Neural progenitor cell (in vitro differentiated cells): ENCODE data around the gene RXFP1. TPM values are rescaled to one million over a fixed set of nuclear protein-coding genes. Genes with fewer than 3 reads are reported as not detected.

Source experiments
- DNase-seq: peaks from one replicate; pipeline ENCODE4 v3.0.0-alpha.2; 2016; ENCODE audit warnings: low spot score
- H2AFZ ChIP-seq: fragments of 200-600 bp; sonication (generic); replicated peaks from 2 replicates; pipeline ENCODE4 v1.6.1; 2016; ENCODE audit warnings: antibody characterized with exemption
- H3F3A ChIP-seq: fragments of 200-600 bp; sonication (generic); 2 replicates; pipeline ENCODE4 v1.6.1; 2016; ENCODE audit warnings: antibody characterized with exemption, low read depth
- H3K27ac ChIP-seq: fragments of 200-600 bp; sonication (generic); 2 replicates; pipeline ENCODE4 v1.5.1; 2016; ENCODE audit warnings: mild to moderate bottlenecking
- H3K27me3 ChIP-seq: fragments of 200-600 bp; sonication (generic); 2 replicates; pipeline ENCODE4 v1.6.1; 2016; ENCODE audit warnings: mild to moderate bottlenecking, moderate library complexity
- H3K36me3 ChIP-seq: fragments of 200-600 bp; sonication (generic); 2 replicates; pipeline ENCODE4 v1.5.1; 2016
- H3K4me1 ChIP-seq: fragments of 200-600 bp; sonication (generic); 2 replicates; pipeline ENCODE4 v1.6.1; 2016; ENCODE audit warnings: mixed run types
- H3K4me2 ChIP-seq: fragments of 200-600 bp; sonication (generic); 2 replicates; pipeline ENCODE4 v1.6.1; 2016
- H3K4me3 ChIP-seq: fragments of 200-600 bp; sonication (generic); 2 replicates; pipeline ENCODE4 v1.5.1; 2016
- H3K79me2 ChIP-seq: fragments of 200-600 bp; sonication (generic); 2 replicates; pipeline ENCODE4 v1.6.1; 2016; ENCODE audit warnings: low read depth
- H3K9ac ChIP-seq: fragments of 200-600 bp; sonication (generic); 2 replicates; pipeline ENCODE4 v1.6.1; 2016
- H3K9me3 ChIP-seq: fragments of 200-600 bp; sonication (generic); 2 replicates; pipeline ENCODE4 v1.5.1; 2016; ENCODE audit warnings: low read depth
- H4K20me1 ChIP-seq: fragments of 200-600 bp; sonication (generic); 2 replicates; pipeline ENCODE4 v1.6.1; 2016; ENCODE audit warnings: low read depth
- H3K27ac Mint-ChIP-seq: 3 replicates; pipeline ENCODE4 v1.8.0; 2021; ENCODE audit warnings: mixed read lengths
- H3K27me3 Mint-ChIP-seq: 2 replicates; pipeline ENCODE4 v1.8.0; 2022; ENCODE audit warnings: low read depth, mild to moderate bottlenecking, inconsistent platforms, moderate library complexity, mixed read lengths; ENCODE audit not compliant: insufficient read depth
- H3K36me3 Mint-ChIP-seq: 3 replicates; pipeline ENCODE4 v1.8.0; 2021; ENCODE audit warnings: mixed read lengths
- H3K4me1 Mint-ChIP-seq: 3 replicates; pipeline ENCODE4 v1.8.0; 2021; ENCODE audit warnings: mixed read lengths
- H3K4me3 Mint-ChIP-seq: 3 replicates; pipeline ENCODE4 v1.8.0; 2021; ENCODE audit warnings: mild to moderate bottlenecking, moderate library complexity, mixed read lengths
- H3K9me3 Mint-ChIP-seq: 3 replicates; pipeline ENCODE4 v1.8.0; 2020; ENCODE audit warnings: mixed read lengths
- EZH2 ChIP-seq: fragments of 200-600 bp; sonication (generic); IDR thresholded peaks from 2 replicates; pipeline ENCODE4 v1.6.1; 2017; ENCODE audit warnings: antibody characterized with exemption, mild to moderate bottlenecking, moderate library complexity
- EZH2phosphoT487 ChIP-seq: fragments of 200-600 bp; sonication (generic); IDR thresholded peaks from 2 replicates; pipeline ENCODE4 v1.6.1; 2017; ENCODE audit warnings: antibody characterized with exemption
- total RNA-seq: library from RNA; depleted of rRNA; stranded (reverse); fragments of >200 nt; gene quantifications from 2 replicates; pipeline ENCODE4 v1.2.3, GENCODE V29; 2015; ENCODE audit warnings: low replicate concordance
- TF ChIP-seq, protein P1 (sequence below): fragments of 200-600 bp; sonication (generic); IDR thresholded peaks from 2 replicates; pipeline ENCODE4 v1.5.1; 2017; ENCODE audit warnings: antibody characterized with exemption, mild to moderate bottlenecking

RXFP1 gene
- total RNA-seq = not detected in 2 replicates

DNA sequence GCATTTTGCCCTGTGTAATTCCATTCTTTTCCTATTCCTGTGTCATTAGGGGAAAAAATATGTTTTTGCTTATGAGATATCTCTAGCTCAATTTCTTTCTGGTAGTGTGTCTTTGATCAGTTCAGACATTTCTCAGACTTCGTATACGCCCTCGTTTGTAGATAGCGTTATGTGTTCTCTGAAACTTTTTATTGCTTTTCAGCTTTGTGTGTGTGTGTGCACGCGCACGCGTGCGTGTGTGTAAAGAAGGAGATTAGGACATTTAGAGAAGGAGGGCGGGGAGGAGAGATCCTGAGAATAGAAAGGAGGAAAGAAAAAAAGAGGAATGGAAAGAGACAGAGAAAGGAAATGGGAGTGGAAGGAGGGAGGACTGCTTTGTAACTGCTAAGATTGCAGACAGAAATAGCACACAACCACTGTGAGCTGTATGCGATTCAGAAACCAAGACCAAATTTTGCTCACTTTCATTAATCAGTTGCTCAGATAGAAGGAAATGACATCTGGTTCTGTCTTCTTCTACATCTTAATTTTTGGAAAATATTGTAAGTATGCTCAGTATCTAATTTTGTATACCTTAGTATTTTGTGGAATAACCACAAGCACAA lies at the start of gene RXFP1:
Gene RXFP1, plus strand, starts transcription at position 399 of the 605 bp plus-strand sequence. Its CDS starts 95 bp downstream, at position 494.
- H3K27ac ChIP-seq = no peak within 1 kb of the TSS
- H3K27me3 ChIP-seq = no peaks in the 10 kb centered on the region
- no peaks in the 10 kb centered on the region for H3F3A ChIP-seq
- H3K27ac Mint-ChIP-seq = no peak within 1 kb of the TSS
- H3K27me3 Mint-ChIP-seq = no peaks in the 10 kb centered on the region
- H2AFZ ChIP-seq = peak within 1 kb of the TSS; percentile 54
- DNase-seq = no peak
- H3K4me2 ChIP-seq = no peak within 1 kb of the TSS
- H3K4me3 Mint-ChIP-seq = no peak within 1 kb of the TSS
- no peak within 1 kb of the TSS for H3K9ac ChIP-seq
- no peaks in the 10 kb centered on the region for H3K9me3 ChIP-seq
- H4K20me1 ChIP-seq = no peaks in the 10 kb centered on the region
- H3K36me3 Mint-ChIP-seq = no peaks in the 10 kb centered on the region
- peaks cover 3% of the 10 kb centered on the region for H3K4me1 Mint-ChIP-seq
- H3K4me3 ChIP-seq = no peak within 1 kb of the TSS
- no peaks in the 10 kb centered on the region for H3K9me3 Mint-ChIP-seq
- no peaks in the 10 kb centered on the region for H3K36me3 ChIP-seq
- TF ChIP-seq EZH2phosphoT487 (no peak), EZH2 (no peak)
- TF ChIP-seq, protein P1, sequence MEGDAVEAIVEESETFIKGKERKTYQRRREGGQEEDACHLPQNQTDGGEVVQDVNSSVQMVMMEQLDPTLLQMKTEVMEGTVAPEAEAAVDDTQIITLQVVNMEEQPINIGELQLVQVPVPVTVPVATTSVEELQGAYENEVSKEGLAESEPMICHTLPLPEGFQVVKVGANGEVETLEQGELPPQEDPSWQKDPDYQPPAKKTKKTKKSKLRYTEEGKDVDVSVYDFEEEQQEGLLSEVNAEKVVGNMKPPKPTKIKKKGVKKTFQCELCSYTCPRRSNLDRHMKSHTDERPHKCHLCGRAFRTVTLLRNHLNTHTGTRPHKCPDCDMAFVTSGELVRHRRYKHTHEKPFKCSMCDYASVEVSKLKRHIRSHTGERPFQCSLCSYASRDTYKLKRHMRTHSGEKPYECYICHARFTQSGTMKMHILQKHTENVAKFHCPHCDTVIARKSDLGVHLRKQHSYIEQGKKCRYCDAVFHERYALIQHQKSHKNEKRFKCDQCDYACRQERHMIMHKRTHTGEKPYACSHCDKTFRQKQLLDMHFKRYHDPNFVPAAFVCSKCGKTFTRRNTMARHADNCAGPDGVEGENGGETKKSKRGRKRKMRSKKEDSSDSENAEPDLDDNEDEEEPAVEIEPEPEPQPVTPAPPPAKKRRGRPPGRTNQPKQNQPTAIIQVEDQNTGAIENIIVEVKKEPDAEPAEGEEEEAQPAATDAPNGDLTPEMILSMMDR = no peak
- H3K4me1 ChIP-seq = peaks cover 7% of the 10 kb centered on the region
- H3K79me2 ChIP-seq = no peaks in the 10 kb centered on the region

DNA sequence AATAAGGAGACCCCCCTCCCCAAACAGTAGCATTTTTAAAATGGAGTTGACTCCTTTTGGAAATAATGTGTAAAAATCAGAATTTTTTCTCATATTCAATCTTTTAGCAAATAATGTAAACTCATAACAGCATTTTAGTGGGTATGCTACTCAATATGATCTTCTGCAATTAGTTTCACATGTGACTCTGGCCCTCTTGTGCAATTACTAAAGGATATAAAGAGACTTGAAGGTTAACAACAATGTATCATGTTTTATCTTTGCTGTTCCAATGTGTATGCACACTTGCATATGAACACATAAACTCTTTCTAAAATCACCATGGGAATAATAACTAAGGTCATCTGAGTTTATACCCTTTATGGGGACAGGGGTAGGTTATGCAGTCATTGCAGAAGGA lies 39.9 kb upstream of the RXFP1 start:
- Histone ChIP-seq H3K4me3 (no peak overlapping the region), H3K36me3 (no peaks in the 10 kb centered on the region), H3K79me2 (no peaks in the 10 kb centered on the region), H2AFZ (no peak overlapping the region), H3F3A (no peaks in the 10 kb centered on the region), H3K4me1 (no peaks in the 10 kb centered on the region), H4K20me1 (no peaks in the 10 kb centered on the region), H3K27ac (no peak overlapping the region), H3K9ac (no peak overlapping the region), H3K4me2 (no peak overlapping the region), H3K27me3 (no peaks in the 10 kb centered on the region), H3K9me3 (no peaks in the 10 kb centered on the region)
- DNase-seq = no peak
- Mint-ChIP-seq H3K27ac (no peak overlapping the region), H3K36me3 (no peaks in the 10 kb centered on the region), H3K4me1 (no peaks in the 10 kb centered on the region), H3K27me3 (no peaks in the 10 kb centered on the region), H3K9me3 (no peaks in the 10 kb centered on the region), H3K4me3 (no peak overlapping the region)
- TF ChIP-seq EZH2 (no peak), EZH2phosphoT487 (no peak)
- TF ChIP-seq, protein P1 = no peak

DNA sequence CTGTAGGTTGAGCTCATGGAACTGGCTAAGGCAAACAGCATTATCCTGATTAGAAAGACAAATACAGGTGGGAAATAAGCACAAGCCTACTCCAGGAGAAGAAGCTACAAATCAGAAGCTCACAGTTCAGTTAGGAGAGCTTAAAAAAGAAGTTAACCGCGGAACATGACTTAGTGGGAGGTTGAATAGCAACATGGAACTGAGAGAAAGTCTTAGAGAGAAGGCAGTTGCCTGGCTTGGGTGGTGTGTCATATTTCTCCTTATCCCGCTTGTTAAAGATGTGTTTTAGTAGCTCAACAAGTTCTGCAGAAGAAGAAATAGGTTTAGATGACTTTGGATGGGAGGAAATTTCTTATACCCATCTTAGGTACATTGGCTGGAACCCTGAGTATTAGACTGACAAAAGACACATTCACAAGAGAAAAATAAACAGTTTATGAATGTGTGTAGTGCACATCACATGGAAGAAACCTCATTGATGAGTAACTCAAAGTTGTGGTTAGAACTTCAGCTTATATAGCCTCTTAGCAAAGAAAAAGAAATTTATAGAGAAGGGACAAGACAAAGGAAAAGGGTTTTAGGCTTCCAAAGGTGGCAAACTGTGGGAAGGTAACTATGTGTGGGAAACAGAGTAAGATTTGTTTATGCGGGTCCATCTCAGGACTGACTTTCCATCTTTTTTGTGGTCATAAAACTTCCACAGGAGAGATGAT lies 37.4 kb upstream of the RXFP1 start:
- Histone ChIP-seq H2AFZ (no peak overlapping the region), H3K27ac (no peak overlapping the region), H3K27me3 (no peaks in the 10 kb centered on the region), H3K4me2 (no peak overlapping the region), H3K4me3 (no peak overlapping the region), H3K4me1 (no peaks in the 10 kb centered on the region), H3K9me3 (no peaks in the 10 kb centered on the region), H3K36me3 (no peaks in the 10 kb centered on the region), H3K79me2 (no peaks in the 10 kb centered on the region), H3F3A (no peaks in the 10 kb centered on the region), H3K9ac (no peak overlapping the region), H4K20me1 (no peaks in the 10 kb centered on the region)
- no peaks in the 10 kb centered on the region for H3K9me3 Mint-ChIP-seq
- H3K27ac Mint-ChIP-seq = no peak overlapping the region
- TF ChIP-seq EZH2phosphoT487 (no peak), EZH2 (no peak)
- TF ChIP-seq, protein P1 = no peak
- no peaks in the 10 kb centered on the region for H3K4me1 Mint-ChIP-seq
- H3K27me3 Mint-ChIP-seq = no peaks in the 10 kb centered on the region
- no peak overlapping the region for H3K4me3 Mint-ChIP-seq
- no peaks in the 10 kb centered on the region for H3K36me3 Mint-ChIP-seq
- no peak for DNase-seq
